Choroid plexus epithelial cell (primary cell): ENCODE data around the gene SMIM24.

Experiments
- DNase-seq: peaks from one replicate; pipeline ENCODE4 v3.0.0-alpha.2; 2010; ENCODE audit warnings: low read depth
- H3K4me3 ChIP-seq: 2 replicates; pipeline ENCODE4 v1.5.1; 2011; ENCODE audit warnings: low read depth, mild to moderate bottlenecking, control low read depth, low read length, moderate library complexity
- CTCF ChIP-seq: conservative IDR thresholded peaks from 2 replicates; pipeline ENCODE4 v1.5.1; 2011; ENCODE audit warnings: low read depth, mild to moderate bottlenecking, control low read depth, inconsistent platforms, low read length, moderate library complexity

The SMIM24 gene

GRCh38 chr19:3518659-3519058 is 38.3 kb upstream of the SMIM24 start:
- H3K4me3 ChIP-seq, result no peak overlapping the region
- DNase-seq, result no peak
- no peak for TF ChIP-seq CTCF

- H3K4me3 ChIP-seq, result no peak overlapping the region
- no peak for DNase-seq
- no peak for TF ChIP-seq CTCF
These were observed 37.9 kb upstream of the SMIM24 start for GRCh38 chr19:3518255-3518654.

- DNase-seq, result no peak
- TF ChIP-seq CTCF, result no peak
- no peak overlapping the region for H3K4me3 ChIP-seq
These were observed 37.3 kb upstream of the SMIM24 start for GRCh38 chr19:3517638-3518037.

GRCh38 chr19:3516675-3517207 is 36.4 kb upstream of the SMIM24 start:
- DNase-seq, result no peak
- TF ChIP-seq CTCF, result no peak
- no peak overlapping the region for H3K4me3 ChIP-seq

GRCh38 chr19:3515891-3516422 is 35.6 kb upstream of the SMIM24 start:
- TF ChIP-seq CTCF, result no peak

GRCh38 chr19:3514930-3515329 is 34.6 kb upstream of the SMIM24 start:
- no peak overlapping the region for H3K4me3 ChIP-seq
- no peak for DNase-seq
- TF ChIP-seq CTCF, result no peak

More at GRCh38 chr19:3515891-3516422, 35.6 kb upstream of the SMIM24 start:
- DNase-seq, result no peak
- H3K4me3 ChIP-seq, result no peak overlapping the region
